AG04450 (cell line): ENCODE results near the gene VPS54. TPM values are rescaled to one million over a fixed set of nuclear protein-coding genes. Genes with fewer than 3 reads are reported as not detected.

ENCODE experiments used
- CTCF ChIA-PET: fragments of 300-600, 350-600 bp; formaldehyde crosslinking; extraction: SDS; loops from one replicate; lab custom pipeline; 2022; ENCODE audit warnings: antibody characterized with exemption, inconsistent platforms; lab: Charles Lee
- POLR2A ChIA-PET: fragments of 350-600 bp; formaldehyde crosslinking; extraction: SDS; loops from one replicate; lab custom pipeline; 2021; ENCODE audit warnings: antibody characterized with exemption, inconsistent platforms; lab: Yijun Ruan, JAX
- DNase-seq: peaks from one replicate; pipeline ENCODE4 v3.0.0-alpha.2; 2011; ENCODE audit warnings: low read depth, low spot score
- H3K27ac ChIP-seq: one replicate; pipeline ENCODE4 v1.5.1; 2012; ENCODE audit warnings: low read depth, low read length, control low read depth
- H3K27me3 ChIP-seq: one replicate; pipeline ENCODE4 v1.6.0; 2012; ENCODE audit warnings: low read length; ENCODE audit not compliant: control insufficient read depth, insufficient read depth
- H3K4me3 ChIP-seq: 2 replicates; pipeline ENCODE4 v1.5.1; 2011; ENCODE audit warnings: mild to moderate bottlenecking, low read depth, low read length, control low read depth
- H3K9me3 ChIP-seq: 2 replicates; pipeline ENCODE4 v1.5.1; 2012; ENCODE audit warnings: low read length; ENCODE audit not compliant: control insufficient read depth, insufficient read depth
- polyA plus RNA-seq: library from polyadenylated mRNA; depleted of rRNA; stranded (reverse); fragments of >200 nt; gene quantifications from 2 replicates; pipeline ENCODE4 v1.2.3, GENCODE V29; 2011
- TF ChIP-seq, protein P1 (sequence below): IDR thresholded peaks from 2 replicates; pipeline ENCODE4 v1.5.1; 2011; ENCODE audit warnings: low read depth, low read length, control low read depth, inconsistent platforms

Gene VPS54
- polyA plus RNA-seq, 1 experiment: 21.9 TPM

GRCh38 chr2:63866009-63866709 is 153.1 kb downstream of the VPS54 start:
- H3K4me3 ChIP-seq: no peak overlapping the region
- ChIA-PET CTCF (interaction anchor here (1.1 to 4.0 kb wide), 4 partner anchors 26 to 175 kb away, joined by 3 to 19 read pairs (median 4); no protein-coding TSS in a partner anchor), POLR2A (interaction anchor here (0.7 to 2.8 kb wide), 2 partner anchors 24 to 198 kb away, joined by 5 to 15 read pairs; partner anchors contain the start of gene UGP2)
- H3K27ac ChIP-seq: no peak overlapping the region
- TF ChIP-seq, protein P1, sequence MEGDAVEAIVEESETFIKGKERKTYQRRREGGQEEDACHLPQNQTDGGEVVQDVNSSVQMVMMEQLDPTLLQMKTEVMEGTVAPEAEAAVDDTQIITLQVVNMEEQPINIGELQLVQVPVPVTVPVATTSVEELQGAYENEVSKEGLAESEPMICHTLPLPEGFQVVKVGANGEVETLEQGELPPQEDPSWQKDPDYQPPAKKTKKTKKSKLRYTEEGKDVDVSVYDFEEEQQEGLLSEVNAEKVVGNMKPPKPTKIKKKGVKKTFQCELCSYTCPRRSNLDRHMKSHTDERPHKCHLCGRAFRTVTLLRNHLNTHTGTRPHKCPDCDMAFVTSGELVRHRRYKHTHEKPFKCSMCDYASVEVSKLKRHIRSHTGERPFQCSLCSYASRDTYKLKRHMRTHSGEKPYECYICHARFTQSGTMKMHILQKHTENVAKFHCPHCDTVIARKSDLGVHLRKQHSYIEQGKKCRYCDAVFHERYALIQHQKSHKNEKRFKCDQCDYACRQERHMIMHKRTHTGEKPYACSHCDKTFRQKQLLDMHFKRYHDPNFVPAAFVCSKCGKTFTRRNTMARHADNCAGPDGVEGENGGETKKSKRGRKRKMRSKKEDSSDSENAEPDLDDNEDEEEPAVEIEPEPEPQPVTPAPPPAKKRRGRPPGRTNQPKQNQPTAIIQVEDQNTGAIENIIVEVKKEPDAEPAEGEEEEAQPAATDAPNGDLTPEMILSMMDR: no peak
- H3K27me3 ChIP-seq: no peaks in the 10 kb centered on the region
- no peak for DNase-seq
- H3K9me3 ChIP-seq: no peaks in the 10 kb centered on the region

GRCh38 chr2:63865159-63865799 is 153.9 kb downstream of the VPS54 start:
- Histone ChIP-seq H3K27ac (no peak overlapping the region), H3K27me3 (no peaks in the 10 kb centered on the region), H3K9me3 (no peaks in the 10 kb centered on the region), H3K4me3 (no peak overlapping the region)
- CTCF ChIA-PET: interaction anchor here (1.1 to 4.0 kb wide), 3 partner anchors 26 to 172 kb away, joined by 3 to 19 read pairs (median 5); no protein-coding TSS in a partner anchor
- no peak for DNase-seq
- TF ChIP-seq, protein P1: no peak
- POLR2A ChIA-PET: interaction anchor here (0.7 to 2.8 kb wide), 2 partner anchors 23 to 199 kb away, joined by 5 to 15 read pairs; partner anchors contain the start of gene UGP2

DNA sequence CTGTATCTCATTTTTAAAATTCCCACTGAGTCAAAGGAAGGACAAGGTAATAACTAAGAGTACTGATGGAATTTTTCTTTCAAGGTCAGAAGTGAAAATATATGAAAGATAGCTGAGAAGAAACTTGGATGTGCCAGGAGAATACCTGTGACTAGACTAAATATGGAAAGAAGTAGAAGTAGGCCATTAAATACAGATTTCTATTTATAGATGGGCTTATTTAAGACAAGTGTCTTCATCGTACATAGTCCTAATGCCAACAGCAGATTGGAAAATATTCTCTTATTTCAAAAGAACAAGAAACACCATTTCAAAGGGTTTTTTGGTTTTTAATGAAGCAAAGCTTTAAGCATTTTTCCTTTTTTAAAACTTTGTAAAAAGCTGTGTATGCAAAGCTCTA is 155.5 kb downstream of the VPS54 start:
- CTCF ChIA-PET: interaction anchor here (1.0 to 7.4 kb wide), 4 partner anchors 11 to 172 kb away, joined by 3 to 103 read pairs (median 48); no protein-coding TSS in a partner anchor
- Histone ChIP-seq H3K9me3 (no peaks in the 10 kb centered on the region), H3K27ac (no peak overlapping the region), H3K4me3 (no peak overlapping the region), H3K27me3 (no peaks in the 10 kb centered on the region)
- POLR2A ChIA-PET: interaction anchor here (2.8 kb wide), 1 partner anchor 22 kb away, joined by 15 read pairs; the partner anchor contains the start of gene UGP2
- TF ChIP-seq, protein P1: no peak
- DNase-seq: no peak

DNA sequence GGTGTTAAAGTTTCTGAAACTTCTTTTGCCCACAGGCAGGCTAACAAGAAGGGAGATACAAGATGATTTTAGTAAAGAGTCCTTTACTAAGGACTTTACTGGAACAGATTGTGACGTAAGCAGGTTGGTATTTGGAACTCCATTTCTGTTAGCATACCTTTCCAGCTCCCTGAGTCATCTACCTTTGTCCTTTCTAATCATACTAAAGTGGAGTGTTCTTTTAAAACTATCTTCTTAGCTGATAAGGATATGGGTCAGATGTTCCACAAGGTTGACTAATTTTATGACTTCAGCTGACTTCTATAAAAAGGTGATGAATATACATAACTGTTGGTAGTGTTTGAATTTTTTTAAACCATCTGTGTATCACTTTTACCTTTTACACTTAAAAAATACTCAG is 156.4 kb downstream of the VPS54 start:
- DNase-seq: no peak

More for the DNA sequence above, 156.4 kb downstream of the VPS54 start:
- Histone ChIP-seq H3K9me3 (no peaks in the 10 kb centered on the region), H3K4me3 (no peak overlapping the region), H3K27me3 (no peaks in the 10 kb centered on the region), H3K27ac (no peak overlapping the region)
- POLR2A ChIA-PET: interaction anchor here (0.6 kb wide), 1 partner anchor 22 kb away, joined by 3 read pairs; no protein-coding TSS in a partner anchor
- CTCF ChIA-PET: interaction anchor here (0.7 to 7.4 kb wide), 4 partner anchors 12 to 171 kb away, joined by 3 to 103 read pairs (median 64); no protein-coding TSS in a partner anchor
- TF ChIP-seq, protein P1: no peak
